Activated naive CD8-positive, alpha-beta T cell treated with anti-CD3 and anti-CD28 coated beads, Interleukin-2, amount 10 ng/mL, durations not matched to agents 7 days and 5 days (primary cell): Measurements from ENCODE around the gene POU2F1. TPM values are rescaled to one million over a fixed set of nuclear protein-coding genes. Genes with fewer than 3 reads are reported as not detected.
A peak's percentile ranks its signal among the peaks of the same experiment; 100 is the strongest.

Experiments
- ATAC-seq: fragments of 150-1000 bp; cut with Tn5 transposase; one replicate; pipeline ENCODE4 v1.10.0; 2021; ENCODE audit warnings: low read depth, moderate library complexity
- POLR2A ChIA-PET: fragments of 350-600 bp; sonication (Branson Sonifier 250); formaldehyde crosslinking; loops from one replicate; lab custom pipeline; 2021; ENCODE audit warnings: antibody characterized with exemption; lab: Charles Lee
- DNase-seq: peaks from one replicate; pipeline ENCODE4 v3.0.0; 2021
- H3K27ac Mint-ChIP-seq: one replicate; pipeline ENCODE4 v1.8.0; 2022; ENCODE audit warnings: mild to moderate bottlenecking, mixed read lengths
- H3K27me3 Mint-ChIP-seq: one replicate; pipeline ENCODE4 v1.8.0; 2022; ENCODE audit warnings: mild to moderate bottlenecking, moderate library complexity, mixed read lengths
- H3K36me3 Mint-ChIP-seq: one replicate; pipeline ENCODE4 v1.8.0; 2021; ENCODE audit warnings: mild to moderate bottlenecking, mixed read lengths
- H3K4me1 Mint-ChIP-seq: one replicate; pipeline ENCODE4 v1.8.0; 2021; ENCODE audit warnings: mixed read lengths
- H3K4me3 Mint-ChIP-seq: one replicate; pipeline ENCODE4 v1.8.0; 2022; ENCODE audit warnings: mild to moderate bottlenecking, moderate library complexity, mixed read lengths
- H3K9me3 Mint-ChIP-seq: one replicate; pipeline ENCODE4 v1.8.0; 2021; ENCODE audit warnings: mixed read lengths
- total RNA-seq, 2 experiments: library from RNA; stranded (reverse); gene quantifications; one replicate each; pipeline ENCODE4 v1.2.3, GENCODE V29; 2021

POU2F1 gene
- total RNA-seq, result 10 to 100 TPM; 25.6 to 28.0 TPM

DNA sequence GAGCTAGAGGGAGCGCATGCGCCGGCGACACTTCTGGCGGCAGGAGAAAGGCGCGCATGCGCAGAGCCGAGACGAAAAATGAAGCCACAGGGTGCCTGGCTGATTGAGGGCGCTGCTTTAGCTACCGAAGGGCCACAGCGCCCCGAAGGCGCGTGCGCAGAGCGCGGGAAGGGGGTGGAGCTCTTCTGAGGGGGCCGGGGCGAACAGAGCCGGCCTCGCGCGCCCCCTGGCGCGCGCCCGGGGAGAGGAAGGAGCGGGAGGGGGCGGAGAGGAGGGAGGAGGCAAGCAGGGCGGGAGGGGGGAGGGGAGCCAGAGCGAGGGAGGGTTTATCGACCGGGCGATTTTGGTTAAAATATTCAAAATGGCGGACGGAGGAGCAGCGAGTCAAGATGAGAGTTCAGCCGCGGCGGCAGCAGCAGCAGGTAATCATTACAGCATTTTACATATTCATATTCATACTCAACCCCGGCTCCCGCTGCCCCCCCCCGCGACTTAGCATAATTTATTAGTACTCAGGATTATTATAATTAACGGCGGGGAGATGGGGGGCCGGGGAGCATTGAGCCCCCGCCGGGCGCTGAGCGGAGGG, at the start of gene POU2F1:
Gene POU2F1 (plus strand): TSS at position 350 of the 589 bp plus-strand sequence. CDS start 12 bp downstream, at position 362.
- Mint-ChIP-seq H3K9me3 (peaks cover 3% of the 10 kb centered on the region), H3K4me3 (peak within 1 kb of the TSS; percentile 94), H3K36me3 (peaks cover 5% of the 10 kb centered on the region), H3K27me3 (no peaks in the 10 kb centered on the region), H3K4me1 (peaks cover 32% of the 10 kb centered on the region), H3K27ac (peak within 1 kb of the TSS; percentile 100)
- POLR2A ChIA-PET, result interaction anchor here (0.6 to 2.3 kb wide), 32 partner anchors 10 to 931 kb away, joined by 3 to 16 read pairs (median 5); partner anchors contain the start of genes CD247, CREG1, DCAF6 and MPC2
- ATAC-seq, result peak; percentile 82
- peak; percentile 99 for DNase-seq

DNA sequence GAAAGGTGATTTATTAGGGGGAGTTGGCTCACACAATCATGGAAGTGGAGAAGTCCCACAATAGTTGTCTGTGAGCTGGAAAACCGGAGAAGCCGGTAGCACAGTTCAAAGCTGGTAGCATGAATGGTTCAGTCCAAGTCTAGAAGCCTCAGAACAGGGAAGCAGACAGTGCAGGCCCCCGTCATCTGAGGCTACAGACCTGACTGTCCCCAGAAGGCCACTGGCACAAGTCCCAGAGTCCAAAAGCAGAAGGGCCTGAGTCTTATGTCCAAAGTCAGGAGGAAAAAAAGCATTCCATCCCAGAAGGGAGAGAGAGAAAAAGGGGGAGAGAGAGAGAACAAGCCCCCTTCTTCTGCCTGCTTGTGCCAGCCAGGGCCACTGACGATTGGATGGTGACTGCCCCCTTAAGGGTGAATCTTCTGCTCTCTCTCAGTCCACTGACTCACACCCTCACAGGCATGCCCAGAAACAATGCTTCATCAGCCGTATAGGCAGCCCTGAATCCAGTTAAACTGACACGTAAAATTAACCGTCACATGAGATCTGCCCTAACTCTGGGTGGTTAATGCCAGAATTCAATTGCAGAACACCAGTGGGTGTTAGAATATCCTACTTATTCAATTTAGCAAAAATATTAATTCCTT, 49.3 kb upstream of the POU2F1 start:
- no peaks in the 10 kb centered on the region for H3K4me1 Mint-ChIP-seq
- POLR2A ChIA-PET, result no interaction called here
- no peak overlapping the region for H3K27ac Mint-ChIP-seq
- H3K27me3 Mint-ChIP-seq, result peaks cover 19% of the 10 kb centered on the region
- H3K9me3 Mint-ChIP-seq, result no peaks in the 10 kb centered on the region
- no peaks in the 10 kb centered on the region for H3K36me3 Mint-ChIP-seq
- no peak for DNase-seq
- no peak for ATAC-seq
- H3K4me3 Mint-ChIP-seq, result no peak overlapping the region

DNA sequence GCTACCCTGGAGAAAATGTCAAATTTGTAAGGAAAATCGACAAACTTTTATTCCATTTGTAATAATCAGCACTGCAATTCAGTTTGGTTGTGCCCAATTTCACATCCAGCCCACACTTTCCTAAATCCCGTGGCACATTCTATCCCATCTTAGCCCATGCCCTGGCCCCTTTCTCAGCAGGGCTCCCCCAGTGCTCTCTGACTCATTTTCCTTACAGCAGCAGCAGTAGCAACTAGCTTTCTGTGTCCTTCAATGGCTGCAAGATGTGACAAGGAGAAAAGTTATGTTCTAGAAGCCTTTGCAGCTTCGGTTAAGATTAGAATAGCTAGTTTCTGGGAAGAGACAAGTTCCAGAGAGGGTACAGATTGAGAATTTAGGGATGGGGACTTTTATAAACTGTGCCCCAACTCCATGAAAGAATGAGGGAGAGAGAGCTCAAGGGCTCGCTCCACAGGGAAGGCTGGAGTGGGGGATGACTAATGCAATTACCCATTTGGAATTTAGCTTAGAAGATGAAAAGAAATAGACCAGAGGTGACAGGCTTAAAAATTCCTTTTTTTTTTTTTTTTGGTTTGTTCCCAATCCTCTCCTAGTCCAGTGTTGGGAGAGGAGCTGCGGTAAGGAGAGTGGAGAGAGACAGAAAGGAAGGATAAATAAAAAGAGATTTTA, 47.0 kb upstream of the POU2F1 start:
- POLR2A ChIA-PET, result interaction anchor here (0.6 kb wide), 1 partner anchor 1131 kb away, joined by 4 read pairs; no protein-coding TSS in a partner anchor
- H3K4me1 Mint-ChIP-seq, result no peaks in the 10 kb centered on the region
- H3K4me3 Mint-ChIP-seq, result no peak overlapping the region
- H3K36me3 Mint-ChIP-seq, result no peaks in the 10 kb centered on the region
- ATAC-seq (no peak), DNase-seq (no peak)
- peaks cover 12% of the 10 kb centered on the region for H3K27me3 Mint-ChIP-seq
- no peaks in the 10 kb centered on the region for H3K9me3 Mint-ChIP-seq
- H3K27ac Mint-ChIP-seq, result no peak overlapping the region

DNA sequence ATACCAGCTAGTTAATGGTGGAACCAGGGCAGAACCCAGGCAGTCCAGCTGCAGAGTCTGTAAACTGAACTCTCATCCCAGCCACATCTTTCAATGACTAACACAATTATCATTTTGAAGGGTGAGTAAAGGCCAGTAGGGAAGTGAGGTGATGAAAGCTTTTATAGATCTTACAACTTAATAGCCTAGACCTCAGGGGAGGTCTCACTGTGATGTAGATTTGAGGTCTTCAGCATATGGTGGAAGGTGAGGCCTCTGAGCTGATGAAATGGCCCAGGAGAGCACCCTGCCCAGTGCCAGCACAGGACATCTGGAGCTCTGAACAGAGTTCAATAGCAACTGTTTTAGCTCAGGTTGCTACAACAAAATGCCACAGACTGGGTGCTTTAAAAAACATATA, 44.8 kb upstream of the POU2F1 start:
- H3K4me3 Mint-ChIP-seq, result no peak overlapping the region
- H3K9me3 Mint-ChIP-seq, result no peaks in the 10 kb centered on the region
- peaks cover 4% of the 10 kb centered on the region for H3K27me3 Mint-ChIP-seq
- H3K4me1 Mint-ChIP-seq, result no peaks in the 10 kb centered on the region
- POLR2A ChIA-PET, result no interaction called here
- no peak overlapping the region for H3K27ac Mint-ChIP-seq
- no peaks in the 10 kb centered on the region for H3K36me3 Mint-ChIP-seq
- DNase-seq (no peak), ATAC-seq (no peak)

DNA sequence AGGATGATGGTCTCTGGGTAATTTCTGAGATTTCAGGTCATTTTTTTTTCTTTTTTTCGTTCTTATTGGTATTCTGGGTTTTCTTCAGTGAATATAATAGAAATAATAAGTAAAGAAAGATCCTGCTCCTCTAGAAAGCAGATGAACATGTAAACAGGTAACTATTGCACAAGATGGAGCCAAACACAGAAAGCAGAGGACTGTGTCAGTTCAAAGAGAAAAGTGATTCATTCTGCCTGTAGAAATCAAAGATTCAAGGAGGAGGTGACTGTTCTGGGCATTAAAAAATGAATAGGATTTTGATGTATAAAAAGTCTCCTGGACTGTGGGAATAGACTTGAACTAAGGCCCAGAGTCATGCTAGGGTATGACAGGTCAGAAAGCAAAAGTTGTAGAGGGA, 41.9 kb upstream of the POU2F1 start:
- Mint-ChIP-seq H3K27ac (no peak overlapping the region), H3K36me3 (no peaks in the 10 kb centered on the region)
- ATAC-seq, result no peak

DNA sequence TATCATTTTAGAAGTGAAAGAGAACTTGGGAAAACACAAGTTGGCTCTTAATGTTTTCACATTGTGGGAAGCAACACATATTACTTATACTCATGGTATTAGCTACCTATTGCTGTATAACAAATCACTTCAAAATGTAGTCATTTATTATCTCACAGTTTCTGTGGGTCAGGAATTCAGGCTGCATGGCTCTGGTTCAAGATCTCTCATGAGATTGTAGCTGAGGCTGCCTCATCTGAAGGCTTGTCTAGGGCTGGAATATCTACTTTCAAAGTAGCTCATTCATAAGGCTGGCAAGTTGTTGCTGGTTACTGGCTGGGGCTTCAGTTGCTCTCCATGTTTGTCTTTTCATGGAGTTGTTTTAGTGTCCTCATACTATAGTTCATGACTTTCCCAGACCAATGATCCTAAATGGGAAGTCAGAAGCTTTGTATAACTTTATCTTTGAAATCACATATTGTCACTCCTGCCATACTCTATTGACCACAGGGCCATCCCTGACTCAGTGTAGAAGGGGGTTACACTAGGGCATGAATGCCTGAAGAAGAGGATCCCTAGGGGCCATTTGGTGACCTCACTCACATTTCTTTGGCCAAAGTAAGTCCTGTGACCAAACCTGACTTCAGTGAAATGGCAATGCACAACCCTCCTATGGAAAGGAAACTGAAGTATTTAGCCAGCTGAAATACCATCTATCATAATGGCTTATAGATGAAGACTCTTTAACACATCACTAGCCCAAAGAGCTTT, 37.9 kb upstream of the POU2F1 start:
- DNase-seq (no peak), ATAC-seq (no peak)
- peaks cover 2% of the 10 kb centered on the region for H3K27me3 Mint-ChIP-seq
- no peak overlapping the region for H3K27ac Mint-ChIP-seq
- no peaks in the 10 kb centered on the region for H3K36me3 Mint-ChIP-seq
- no peak overlapping the region for H3K4me3 Mint-ChIP-seq
- H3K9me3 Mint-ChIP-seq, result peaks cover 4% of the 10 kb centered on the region
- no peaks in the 10 kb centered on the region for H3K4me1 Mint-ChIP-seq
- POLR2A ChIA-PET, result no interaction called here

More for the DNA sequence above, 41.9 kb upstream of the POU2F1 start:
- POLR2A ChIA-PET, result no interaction called here
- Mint-ChIP-seq H3K27me3 (peaks cover 3% of the 10 kb centered on the region), H3K9me3 (no peaks in the 10 kb centered on the region), H3K4me3 (no peak overlapping the region), H3K4me1 (no peaks in the 10 kb centered on the region)
- DNase-seq, result no peak

DNA sequence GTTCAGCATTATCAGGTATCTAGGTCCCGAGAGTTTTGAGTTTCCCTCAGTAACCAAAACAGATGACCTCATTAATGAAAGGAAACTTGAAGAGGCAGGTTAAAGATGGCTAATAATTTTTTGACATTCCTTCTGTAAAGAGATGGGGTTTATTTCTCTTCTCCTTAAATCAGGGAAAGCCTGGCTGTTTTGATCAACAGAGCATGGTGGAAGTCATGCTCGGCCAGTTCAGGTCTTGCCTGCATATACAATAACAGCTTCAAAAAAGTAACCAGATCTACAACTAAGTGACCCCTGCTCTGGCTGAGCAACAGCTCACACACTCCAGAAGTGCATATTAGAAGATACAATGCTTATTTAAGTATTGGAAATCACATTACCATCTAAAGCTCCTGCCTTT, 36.6 kb upstream of the POU2F1 start:
- H3K27me3 Mint-ChIP-seq, result peaks cover 2% of the 10 kb centered on the region

DNA sequence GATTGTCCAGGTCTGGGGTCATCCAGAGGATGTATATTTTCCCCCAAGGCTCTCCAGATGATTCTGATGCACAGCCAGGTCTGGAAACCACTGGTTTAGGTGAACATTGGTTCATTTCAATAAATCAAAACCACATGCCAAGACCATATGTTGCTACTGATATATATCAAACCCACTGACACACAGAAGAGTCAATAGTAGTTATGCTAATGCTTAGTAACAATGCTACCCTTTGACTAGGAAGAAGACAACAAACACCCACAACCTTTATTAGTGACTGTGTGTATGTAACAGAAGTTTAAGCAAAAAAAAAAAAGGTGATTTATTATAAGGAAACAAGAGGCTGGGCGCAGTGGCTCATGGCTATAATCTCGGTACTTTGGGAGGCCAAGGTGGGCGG, 35.6 kb upstream of the POU2F1 start:
- Mint-ChIP-seq H3K4me1 (no peaks in the 10 kb centered on the region), H3K4me3 (no peak overlapping the region), H3K36me3 (no peaks in the 10 kb centered on the region), H3K27me3 (peaks cover 2% of the 10 kb centered on the region), H3K27ac (no peak overlapping the region), H3K9me3 (peaks cover 4% of the 10 kb centered on the region)
- POLR2A ChIA-PET, result no interaction called here
- DNase-seq, result no peak
- ATAC-seq, result no peak

More for the DNA sequence above, 36.6 kb upstream of the POU2F1 start:
- DNase-seq (no peak), ATAC-seq (no peak)
- H3K4me3 Mint-ChIP-seq, result no peak overlapping the region
- H3K27ac Mint-ChIP-seq, result no peak overlapping the region
- H3K9me3 Mint-ChIP-seq, result peaks cover 4% of the 10 kb centered on the region
- no peaks in the 10 kb centered on the region for H3K36me3 Mint-ChIP-seq
- no peaks in the 10 kb centered on the region for H3K4me1 Mint-ChIP-seq
- POLR2A ChIA-PET, result no interaction called here

DNA sequence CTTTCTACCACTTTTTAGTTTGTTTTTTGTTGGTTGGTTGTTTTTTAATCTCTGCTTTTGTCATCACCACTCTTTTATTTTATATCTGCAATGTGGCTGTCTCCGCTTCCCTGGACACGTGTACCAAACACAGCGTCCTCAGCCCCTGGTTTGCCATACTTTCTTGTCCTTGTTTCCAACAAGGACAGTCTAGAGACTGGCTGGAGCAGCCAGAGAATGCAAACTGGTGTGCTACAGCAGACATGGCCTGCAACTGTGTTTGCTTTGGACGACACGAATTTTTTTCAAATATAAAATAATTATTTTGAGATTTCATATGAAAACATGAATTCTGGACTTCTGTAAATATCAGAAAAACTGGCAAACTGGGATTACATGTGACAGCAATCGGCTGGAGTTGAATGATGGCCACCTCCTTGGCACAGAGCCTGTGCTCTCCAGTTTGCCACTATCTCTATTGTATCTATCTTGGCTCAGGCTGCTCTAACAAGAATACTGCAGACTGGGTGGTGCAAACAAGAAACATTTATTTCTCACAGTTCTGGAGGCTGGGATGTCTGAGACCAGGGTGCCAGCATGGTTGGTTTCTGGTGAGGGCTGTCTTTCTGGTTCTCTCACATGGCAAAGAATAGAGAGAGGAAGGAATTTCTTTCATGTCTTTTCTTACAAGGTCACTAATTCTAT, 34.6 kb upstream of the POU2F1 start:
- DNase-seq, result no peak
- Mint-ChIP-seq H3K27me3 (peaks cover 2% of the 10 kb centered on the region), H3K27ac (no peak overlapping the region), H3K4me1 (no peaks in the 10 kb centered on the region), H3K4me3 (no peak overlapping the region), H3K36me3 (no peaks in the 10 kb centered on the region), H3K9me3 (peaks cover 4% of the 10 kb centered on the region)
- no peak for ATAC-seq
- POLR2A ChIA-PET, result no interaction called here

DNA sequence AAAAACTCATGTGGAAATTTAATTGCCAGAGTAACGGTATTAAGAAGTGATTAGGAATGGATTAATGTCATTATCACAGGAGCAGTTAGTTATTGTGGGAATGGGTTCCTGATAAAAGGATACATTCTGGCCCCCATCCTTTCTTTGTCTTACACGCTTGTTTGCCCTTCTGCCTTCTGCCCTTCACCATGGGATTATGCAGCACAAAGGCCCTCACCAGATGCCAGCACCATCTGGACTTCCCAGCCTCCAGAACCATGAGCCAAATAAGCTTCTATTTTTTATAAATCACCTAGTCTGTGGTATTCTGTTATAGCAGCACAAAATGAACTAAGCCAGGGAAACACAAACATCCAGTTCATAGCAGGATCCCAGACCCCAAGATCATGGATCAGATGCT, 33.9 kb upstream of the POU2F1 start:
- ATAC-seq (no peak), DNase-seq (no peak)
- Mint-ChIP-seq H3K36me3 (no peaks in the 10 kb centered on the region), H3K9me3 (peaks cover 4% of the 10 kb centered on the region), H3K27ac (no peak overlapping the region), H3K4me3 (no peak overlapping the region), H3K27me3 (peaks cover 2% of the 10 kb centered on the region), H3K4me1 (no peaks in the 10 kb centered on the region)
- POLR2A ChIA-PET, result no interaction called here

DNA sequence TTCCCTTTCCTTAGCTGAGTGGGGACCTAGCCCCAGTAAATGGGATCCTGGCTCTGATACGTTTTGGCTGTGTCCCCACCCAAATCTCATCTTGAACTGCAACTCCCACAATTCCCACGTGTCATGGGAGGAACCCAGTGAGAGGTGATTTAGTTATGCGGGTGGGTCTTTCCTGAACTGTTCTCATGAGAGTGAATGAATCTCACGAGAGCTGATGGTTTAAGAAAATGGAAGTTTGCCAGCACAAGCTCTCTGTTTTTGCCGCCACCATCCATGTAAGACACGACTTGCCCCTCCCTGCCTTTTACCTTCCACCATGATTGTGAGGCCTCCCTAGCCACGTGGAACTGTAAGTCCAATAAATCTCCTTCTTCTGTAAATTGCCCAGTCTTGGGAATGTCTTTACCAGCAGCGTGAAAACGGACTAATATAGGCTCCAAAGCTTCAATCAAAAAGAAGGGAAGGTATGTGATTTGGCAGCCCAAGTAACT, 29.9 kb upstream of the POU2F1 start:
- Mint-ChIP-seq H3K27ac (no peak overlapping the region), H3K4me1 (no peaks in the 10 kb centered on the region), H3K4me3 (no peak overlapping the region), H3K36me3 (no peaks in the 10 kb centered on the region), H3K27me3 (peaks cover 4% of the 10 kb centered on the region), H3K9me3 (peaks cover 6% of the 10 kb centered on the region)
- DNase-seq (no peak), ATAC-seq (no peak)
- POLR2A ChIA-PET, result no interaction called here

DNA sequence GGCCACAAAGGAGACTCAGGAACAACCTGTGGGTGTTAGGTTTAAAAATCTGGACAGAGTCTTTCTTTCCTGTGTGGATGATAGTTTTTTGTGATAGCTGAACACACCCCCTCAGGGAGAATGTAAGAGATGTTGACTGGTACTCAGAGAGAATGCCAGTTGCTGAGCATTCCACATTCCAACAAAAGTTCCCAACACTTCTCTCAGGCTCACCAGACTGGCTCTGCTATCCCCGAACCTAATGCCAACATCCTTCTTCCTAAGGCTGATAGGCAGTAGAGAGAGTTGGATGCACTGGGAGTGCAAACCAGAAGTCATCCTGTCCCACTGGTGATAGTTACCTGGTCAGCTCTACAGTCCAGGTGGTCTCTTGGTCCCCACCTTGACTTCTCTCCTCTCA, 28.7 kb upstream of the POU2F1 start:
- no peak overlapping the region for H3K27ac Mint-ChIP-seq
- POLR2A ChIA-PET, result no interaction called here
- DNase-seq (no peak), ATAC-seq (no peak)
- H3K27me3 Mint-ChIP-seq, result peaks cover 4% of the 10 kb centered on the region
- no peak overlapping the region for H3K4me3 Mint-ChIP-seq
- peaks cover 6% of the 10 kb centered on the region for H3K9me3 Mint-ChIP-seq
- H3K36me3 Mint-ChIP-seq, result no peaks in the 10 kb centered on the region
- H3K4me1 Mint-ChIP-seq, result peaks cover 2% of the 10 kb centered on the region

DNA sequence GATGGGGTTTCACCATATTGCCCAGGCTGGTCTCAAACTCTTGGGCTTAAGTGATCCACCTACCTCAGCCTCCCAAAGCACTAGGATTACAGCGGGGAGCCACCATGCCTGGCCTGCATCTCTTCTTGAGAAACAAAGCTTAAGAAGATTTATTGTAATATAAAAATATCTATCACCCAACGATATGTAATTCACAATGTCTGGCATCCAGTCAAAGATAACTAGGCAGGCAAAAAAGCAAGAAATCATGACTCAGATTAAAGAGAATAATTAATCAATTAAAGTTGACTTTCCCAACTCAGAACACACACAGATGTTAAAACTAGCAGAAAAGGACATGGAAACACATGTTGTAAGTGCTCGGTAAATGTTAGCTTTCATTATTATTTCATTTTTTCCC, 26.5 kb upstream of the POU2F1 start:
- no peak overlapping the region for H3K4me3 Mint-ChIP-seq
- H3K27me3 Mint-ChIP-seq, result peaks cover 2% of the 10 kb centered on the region
- no peak for DNase-seq
- H3K4me1 Mint-ChIP-seq, result peaks cover 3% of the 10 kb centered on the region
- no peak overlapping the region for H3K27ac Mint-ChIP-seq
- no peaks in the 10 kb centered on the region for H3K36me3 Mint-ChIP-seq
- peaks cover 2% of the 10 kb centered on the region for H3K9me3 Mint-ChIP-seq
- POLR2A ChIA-PET, result no interaction called here
- ATAC-seq, result no peak
